GM23338 (cell line): ENCODE results near the gene GSTK1. TPM values are rescaled to one million over a fixed set of nuclear protein-coding genes. Genes with fewer than 3 reads are reported as not detected.

Experiments used
- ATAC-seq: fragments of 200-7000 bp; cut with Tn5 transposase; 3 replicates; pipeline ENCODE4 v1.9.1; 2020
- DNase-seq: peaks from one replicate; pipeline ENCODE4 v3.0.0-alpha.2; 2015; ENCODE audit warnings: low spot score
- H2AFZ ChIP-seq: fragments of 200-600 bp; sonication (generic); 2 replicates; pipeline ENCODE4 v1.8.0; 2016; ENCODE audit warnings: antibody characterized with exemption, mild to moderate bottlenecking, moderate library complexity
- H3F3A ChIP-seq: fragments of 200-600 bp; sonication (generic); replicated peaks from 2 replicates; pipeline ENCODE4 v1.8.0; 2017; ENCODE audit warnings: antibody characterized with exemption, mixed run types, low read depth
- H3K27ac ChIP-seq: fragments of 200-600 bp; sonication (generic); 2 replicates; pipeline ENCODE4 v1.6.1; 2016; ENCODE audit warnings: low read depth
- H3K27me3 ChIP-seq: fragments of 200-600 bp; sonication (generic); 2 replicates; pipeline ENCODE4 v1.8.0; 2016; ENCODE audit warnings: mild to moderate bottlenecking, mixed run types, moderate library complexity; ENCODE audit not compliant: insufficient read depth
- H3K36me3 ChIP-seq: fragments of 200-600 bp; sonication (generic); 2 replicates; pipeline ENCODE4 v1.8.0; 2016; ENCODE audit warnings: mild to moderate bottlenecking; ENCODE audit not compliant: insufficient read depth
- H3K4me1 ChIP-seq: fragments of 200-600 bp; sonication (generic); 2 replicates; pipeline ENCODE4 v1.8.0; 2016; ENCODE audit warnings: mild to moderate bottlenecking, moderate library complexity; ENCODE audit not compliant: insufficient read depth
- H3K4me2 ChIP-seq: fragments of 200-600 bp; sonication (generic); 2 replicates; pipeline ENCODE4 v1.7.1; 2017; ENCODE audit warnings: mixed run types
- H3K4me3 ChIP-seq: fragments of 200-600 bp; sonication (generic); 2 replicates; pipeline ENCODE4 v1.6.1; 2016; ENCODE audit warnings: mixed run types
- H3K79me2 ChIP-seq: fragments of 200-600 bp; sonication (generic); replicated peaks from 2 replicates; pipeline ENCODE4 v1.8.0; 2017; ENCODE audit warnings: mild to moderate bottlenecking; ENCODE audit not compliant: insufficient read depth
- H3K9me2 ChIP-seq: fragments of 200-600 bp; sonication (generic); 2 replicates; pipeline ENCODE4 v1.8.0; 2017; ENCODE audit not compliant: insufficient read depth
- H4K20me1 ChIP-seq: fragments of 200-600 bp; sonication (generic); replicated peaks from 2 replicates; pipeline ENCODE4 v1.8.0; 2017; ENCODE audit warnings: mild to moderate bottlenecking; ENCODE audit not compliant: insufficient read depth
- H3K27ac Mint-ChIP-seq: 2 replicates; pipeline ENCODE4 v1.8.0; 2020; ENCODE audit warnings: inconsistent platforms, mild to moderate bottlenecking, moderate library complexity, mixed read lengths
- H3K27me3 Mint-ChIP-seq: 3 replicates; pipeline ENCODE4 v1.8.0; 2022; ENCODE audit warnings: low read depth, mild to moderate bottlenecking, moderate library complexity, mixed read lengths, inconsistent platforms; ENCODE audit not compliant: insufficient read depth, poor library complexity
- H3K36me3 Mint-ChIP-seq: 3 replicates; pipeline ENCODE4 v1.8.0; 2021; ENCODE audit warnings: low read depth, mild to moderate bottlenecking, inconsistent platforms, moderate library complexity, mixed read lengths
- H3K4me1 Mint-ChIP-seq: 3 replicates; pipeline ENCODE4 v1.8.0; 2020; ENCODE audit warnings: mild to moderate bottlenecking, inconsistent platforms, mixed read lengths
- H3K4me3 Mint-ChIP-seq: 3 replicates; pipeline ENCODE4 v1.8.0; 2021; ENCODE audit warnings: moderate library complexity, mild to moderate bottlenecking, inconsistent platforms, mixed read lengths
- H3K9me3 Mint-ChIP-seq: 3 replicates; pipeline ENCODE4 v1.8.0; 2020; ENCODE audit warnings: moderate library complexity, mild to moderate bottlenecking, inconsistent platforms, mixed read lengths
- CREB1 ChIP-seq: fragments of 250-450 bp; sonication (Bioruptor Pico); IDR thresholded peaks from 2 replicates; pipeline ENCODE4 v1.5.0; 2020; ENCODE audit warnings: low read depth, mild to moderate bottlenecking, moderate library complexity
- EZH2 ChIP-seq: fragments of 200-600 bp; sonication (generic); IDR thresholded peaks from one replicate; pipeline ENCODE4 v1.8.0; 2017; ENCODE audit warnings: antibody characterized with exemption, mild to moderate bottlenecking, low read depth; ENCODE audit not compliant: unreplicated experiment
- EZH2phosphoT487 ChIP-seq: fragments of 200-600 bp; sonication (generic); IDR thresholded peaks from one replicate; pipeline ENCODE4 v1.8.1; 2018; ENCODE audit warnings: antibody characterized with exemption; ENCODE audit not compliant: unreplicated experiment
- JUNB ChIP-seq: IDR thresholded peaks from one replicate; pipeline ENCODE4 v1.6.1; 2016; ENCODE audit warnings: antibody characterized with exemption; ENCODE audit not compliant: unreplicated experiment
- NANOG ChIP-seq: IDR thresholded peaks from 2 replicates; pipeline ENCODE4 v1.6.1; 2016; ENCODE audit warnings: antibody characterized with exemption, borderline replicate concordance
- POLR2AphosphoS5 ChIP-seq: IDR thresholded peaks from 2 replicates; pipeline ENCODE4 v1.6.1; 2016; ENCODE audit warnings: antibody characterized with exemption, low read depth
- REST ChIP-seq: IDR thresholded peaks from one replicate; pipeline ENCODE4 v1.6.1; 2018; ENCODE audit warnings: antibody characterized with exemption; ENCODE audit not compliant: unreplicated experiment
- STAT1 ChIP-seq: IDR thresholded peaks from one replicate; pipeline ENCODE4 v1.6.1; 2016; ENCODE audit warnings: antibody characterized with exemption; ENCODE audit not compliant: unreplicated experiment
- ZNF114 ChIP-seq: fragments of 250-450 bp; sonication (Bioruptor Pico); IDR thresholded peaks from 2 replicates; pipeline ENCODE4 v1.5.0; 2020; ENCODE audit warnings: mild to moderate bottlenecking, moderate library complexity
- ZNF331 ChIP-seq: fragments of 250-450 bp; sonication (Bioruptor Pico); IDR thresholded peaks from 2 replicates; pipeline ENCODE4 v1.5.0; 2020; ENCODE audit warnings: low read depth, mild to moderate bottlenecking, moderate library complexity
- polyA plus RNA-seq: library from polyadenylated mRNA; unstranded; fragments of >200 nt; fragmentation: Nextera tagmentation; extraction: Ambion mirVana; gene quantifications from 2 replicates; pipeline ENCODE4 v1.2.1, GENCODE V29; 2016
- total RNA-seq: library from RNA; depleted of rRNA; stranded (reverse); fragments of >200 nt; shearing (Covaris generic); gene quantifications from 2 replicates; pipeline ENCODE4 v1.2.3, GENCODE V29; 2014
- TF ChIP-seq, protein P1 (sequence below): IDR thresholded peaks from 2 replicates; pipeline ENCODE4 v1.6.1; 2016; ENCODE audit warnings: antibody characterized with exemption
- TF ChIP-seq, protein P2 (sequence below): fragments of 250-450 bp; sonication (Bioruptor Pico); IDR thresholded peaks from 2 replicates; pipeline ENCODE4 v1.5.0; 2020; ENCODE audit warnings: mild to moderate bottlenecking, moderate library complexity
- TF ChIP-seq, protein P3 (sequence below), 2 experiments: fragments of 200-600 bp in 1 of 2; sonication (generic) in 1 of 2; conservative IDR thresholded peaks; 2 replicates each; pipeline versions ENCODE4 v1.5.1 to v1.6.1; 2016 to 2017; ENCODE audit warnings: antibody characterized with exemption in 2 of 2, low read depth in 2 of 2, mild to moderate bottlenecking in 2 of 2, moderate library complexity in 1 of 2

GSTK1 gene
- total and polyA plus RNA-seq, 2 experiments from 2014 or later, result 26.4 to 27.5 TPM

DNA sequence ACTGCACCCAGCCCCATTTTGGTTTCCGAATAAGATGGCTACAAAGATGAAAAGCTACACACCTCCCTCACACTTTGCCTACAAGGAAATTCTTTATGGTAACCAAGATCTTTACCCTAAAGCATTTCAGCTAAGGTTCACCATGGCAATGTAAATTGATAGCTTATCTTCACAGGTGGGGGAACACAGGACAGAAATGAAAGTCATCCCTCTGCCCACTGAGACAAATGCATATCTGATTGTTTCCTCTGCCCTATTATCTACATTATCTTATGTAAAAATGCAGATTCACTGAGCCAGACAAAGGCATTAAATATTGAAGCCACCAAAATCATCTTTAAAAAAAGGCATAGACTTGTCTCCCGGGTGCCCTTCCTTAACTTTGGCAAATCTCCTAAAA is 18.3 kb downstream of the GSTK1 start:
- H3K4me3 Mint-ChIP-seq, result no peak overlapping the region
- Histone ChIP-seq H3K4me1 (peaks cover 31% of the 10 kb centered on the region), H3K4me3 (no peak overlapping the region), H3K27ac (no peak overlapping the region), H3K4me2 (no peak overlapping the region), H3K36me3 (no peaks in the 10 kb centered on the region), H3K27me3 (peaks cover 12% of the 10 kb centered on the region), H3K79me2 (no peaks in the 10 kb centered on the region), H3K9me2 (no peaks in the 10 kb centered on the region), H2AFZ (no peak overlapping the region), H3F3A (peaks cover 13% of the 10 kb centered on the region; the same call in 1 of the 2 replicates), H4K20me1 (no peaks in the 10 kb centered on the region)
- H3K36me3 Mint-ChIP-seq, result peaks cover 5% of the 10 kb centered on the region; the same call in 2 of the 3 replicates
- DNase-seq (no peak), ATAC-seq (no peak)
- no peak overlapping the region for H3K27ac Mint-ChIP-seq
- H3K4me1 Mint-ChIP-seq, result peaks cover 35% of the 10 kb centered on the region
- peaks cover 23% of the 10 kb centered on the region for H3K27me3 Mint-ChIP-seq
- H3K9me3 Mint-ChIP-seq, result peaks cover 4% of the 10 kb centered on the region; the same call in 1 of the 3 replicates
- no peak for TF ChIP-seq ZNF114
- TF ChIP-seq CREB1, result no peak
- TF ChIP-seq ZNF331, result no peak
- TF ChIP-seq, protein P1, sequence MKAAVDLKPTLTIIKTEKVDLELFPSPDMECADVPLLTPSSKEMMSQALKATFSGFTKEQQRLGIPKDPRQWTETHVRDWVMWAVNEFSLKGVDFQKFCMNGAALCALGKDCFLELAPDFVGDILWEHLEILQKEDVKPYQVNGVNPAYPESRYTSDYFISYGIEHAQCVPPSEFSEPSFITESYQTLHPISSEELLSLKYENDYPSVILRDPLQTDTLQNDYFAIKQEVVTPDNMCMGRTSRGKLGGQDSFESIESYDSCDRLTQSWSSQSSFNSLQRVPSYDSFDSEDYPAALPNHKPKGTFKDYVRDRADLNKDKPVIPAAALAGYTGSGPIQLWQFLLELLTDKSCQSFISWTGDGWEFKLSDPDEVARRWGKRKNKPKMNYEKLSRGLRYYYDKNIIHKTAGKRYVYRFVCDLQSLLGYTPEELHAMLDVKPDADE, result no peak
- TF ChIP-seq STAT1, result no peak
- no peak for TF ChIP-seq EZH2
- TF ChIP-seq NANOG, result no peak
- TF ChIP-seq POLR2AphosphoS5, result no peak
- TF ChIP-seq, protein P2, sequence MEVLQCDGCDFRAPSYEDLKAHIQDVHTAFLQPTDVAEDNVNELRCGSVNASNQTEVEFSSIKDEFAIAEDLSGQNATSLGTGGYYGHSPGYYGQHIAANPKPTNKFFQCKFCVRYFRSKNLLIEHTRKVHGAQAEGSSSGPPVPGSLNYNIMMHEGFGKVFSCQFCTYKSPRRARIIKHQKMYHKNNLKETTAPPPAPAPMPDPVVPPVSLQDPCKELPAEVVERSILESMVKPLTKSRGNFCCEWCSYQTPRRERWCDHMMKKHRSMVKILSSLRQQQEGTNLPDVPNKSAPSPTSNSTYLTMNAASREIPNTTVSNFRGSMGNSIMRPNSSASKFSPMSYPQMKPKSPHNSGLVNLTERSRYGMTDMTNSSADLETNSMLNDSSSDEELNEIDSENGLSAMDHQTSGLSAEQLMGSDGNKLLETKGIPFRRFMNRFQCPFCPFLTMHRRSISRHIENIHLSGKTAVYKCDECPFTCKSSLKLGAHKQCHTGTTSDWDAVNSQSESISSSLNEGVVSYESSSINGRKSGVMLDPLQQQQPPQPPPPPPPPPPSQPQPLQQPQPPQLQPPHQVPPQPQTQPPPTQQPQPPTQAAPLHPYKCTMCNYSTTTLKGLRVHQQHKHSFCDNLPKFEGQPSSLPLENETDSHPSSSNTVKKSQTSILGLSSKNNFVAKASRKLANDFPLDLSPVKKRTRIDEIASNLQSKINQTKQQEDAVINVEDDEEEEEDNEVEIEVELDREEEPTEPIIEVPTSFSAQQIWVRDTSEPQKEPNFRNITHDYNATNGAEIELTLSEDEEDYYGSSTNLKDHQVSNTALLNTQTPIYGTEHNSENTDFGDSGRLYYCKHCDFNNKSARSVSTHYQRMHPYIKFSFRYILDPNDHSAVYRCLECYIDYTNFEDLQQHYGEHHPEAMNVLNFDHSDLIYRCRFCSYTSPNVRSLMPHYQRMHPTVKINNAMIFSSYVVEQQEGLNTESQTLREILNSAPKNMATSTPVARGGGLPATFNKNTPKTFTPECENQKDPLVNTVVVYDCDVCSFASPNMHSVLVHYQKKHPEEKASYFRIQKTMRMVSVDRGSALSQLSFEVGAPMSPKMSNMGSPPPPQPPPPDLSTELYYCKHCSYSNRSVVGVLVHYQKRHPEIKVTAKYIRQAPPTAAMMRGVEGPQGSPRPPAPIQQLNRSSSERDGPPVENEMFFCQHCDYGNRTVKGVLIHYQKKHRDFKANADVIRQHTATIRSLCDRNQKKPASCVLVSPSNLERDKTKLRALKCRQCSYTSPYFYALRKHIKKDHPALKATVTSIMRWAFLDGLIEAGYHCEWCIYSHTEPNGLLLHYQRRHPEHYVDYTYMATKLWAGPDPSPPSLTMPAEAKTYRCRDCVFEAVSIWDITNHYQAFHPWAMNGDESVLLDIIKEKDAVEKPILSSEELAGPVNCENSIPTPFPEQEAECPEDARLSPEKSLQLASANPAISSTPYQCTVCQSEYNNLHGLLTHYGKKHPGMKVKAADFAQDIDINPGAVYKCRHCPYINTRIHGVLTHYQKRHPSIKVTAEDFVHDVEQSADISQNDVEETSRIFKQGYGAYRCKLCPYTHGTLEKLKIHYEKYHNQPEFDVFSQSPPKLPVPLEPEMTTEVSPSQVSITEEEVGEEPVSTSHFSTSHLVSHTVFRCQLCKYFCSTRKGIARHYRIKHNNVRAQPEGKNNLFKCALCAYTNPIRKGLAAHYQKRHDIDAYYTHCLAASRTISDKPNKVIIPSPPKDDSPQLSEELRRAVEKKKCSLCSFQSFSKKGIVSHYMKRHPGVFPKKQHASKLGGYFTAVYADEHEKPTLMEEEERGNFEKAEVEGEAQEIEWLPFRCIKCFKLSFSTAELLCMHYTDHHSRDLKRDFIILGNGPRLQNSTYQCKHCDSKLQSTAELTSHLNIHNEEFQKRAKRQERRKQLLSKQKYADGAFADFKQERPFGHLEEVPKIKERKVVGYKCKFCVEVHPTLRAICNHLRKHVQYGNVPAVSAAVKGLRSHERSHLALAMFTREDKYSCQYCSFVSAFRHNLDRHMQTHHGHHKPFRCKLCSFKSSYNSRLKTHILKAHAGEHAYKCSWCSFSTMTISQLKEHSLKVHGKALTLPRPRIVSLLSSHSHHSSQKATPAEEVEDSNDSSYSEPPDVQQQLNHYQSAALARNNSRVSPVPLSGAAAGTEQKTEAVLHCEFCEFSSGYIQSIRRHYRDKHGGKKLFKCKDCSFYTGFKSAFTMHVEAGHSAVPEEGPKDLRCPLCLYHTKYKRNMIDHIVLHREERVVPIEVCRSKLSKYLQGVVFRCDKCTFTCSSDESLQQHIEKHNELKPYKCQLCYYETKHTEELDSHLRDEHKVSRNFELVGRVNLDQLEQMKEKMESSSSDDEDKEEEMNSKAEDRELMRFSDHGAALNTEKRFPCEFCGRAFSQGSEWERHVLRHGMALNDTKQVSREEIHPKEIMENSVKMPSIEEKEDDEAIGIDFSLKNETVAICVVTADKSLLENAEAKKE (CRISPR knock-in tag), result no peak
- no peak for TF ChIP-seq EZH2phosphoT487
- no peak for TF ChIP-seq JUNB
- TF ChIP-seq, protein P3, sequence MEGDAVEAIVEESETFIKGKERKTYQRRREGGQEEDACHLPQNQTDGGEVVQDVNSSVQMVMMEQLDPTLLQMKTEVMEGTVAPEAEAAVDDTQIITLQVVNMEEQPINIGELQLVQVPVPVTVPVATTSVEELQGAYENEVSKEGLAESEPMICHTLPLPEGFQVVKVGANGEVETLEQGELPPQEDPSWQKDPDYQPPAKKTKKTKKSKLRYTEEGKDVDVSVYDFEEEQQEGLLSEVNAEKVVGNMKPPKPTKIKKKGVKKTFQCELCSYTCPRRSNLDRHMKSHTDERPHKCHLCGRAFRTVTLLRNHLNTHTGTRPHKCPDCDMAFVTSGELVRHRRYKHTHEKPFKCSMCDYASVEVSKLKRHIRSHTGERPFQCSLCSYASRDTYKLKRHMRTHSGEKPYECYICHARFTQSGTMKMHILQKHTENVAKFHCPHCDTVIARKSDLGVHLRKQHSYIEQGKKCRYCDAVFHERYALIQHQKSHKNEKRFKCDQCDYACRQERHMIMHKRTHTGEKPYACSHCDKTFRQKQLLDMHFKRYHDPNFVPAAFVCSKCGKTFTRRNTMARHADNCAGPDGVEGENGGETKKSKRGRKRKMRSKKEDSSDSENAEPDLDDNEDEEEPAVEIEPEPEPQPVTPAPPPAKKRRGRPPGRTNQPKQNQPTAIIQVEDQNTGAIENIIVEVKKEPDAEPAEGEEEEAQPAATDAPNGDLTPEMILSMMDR (conservative IDR thresholded peaks at IDR 0.05; ENCODE audit: low read depth in 2 of 2), result no peak
- no peak for TF ChIP-seq REST
